Measurements from ENCODE around the gene TUT4.

TUT4 gene

DNA sequence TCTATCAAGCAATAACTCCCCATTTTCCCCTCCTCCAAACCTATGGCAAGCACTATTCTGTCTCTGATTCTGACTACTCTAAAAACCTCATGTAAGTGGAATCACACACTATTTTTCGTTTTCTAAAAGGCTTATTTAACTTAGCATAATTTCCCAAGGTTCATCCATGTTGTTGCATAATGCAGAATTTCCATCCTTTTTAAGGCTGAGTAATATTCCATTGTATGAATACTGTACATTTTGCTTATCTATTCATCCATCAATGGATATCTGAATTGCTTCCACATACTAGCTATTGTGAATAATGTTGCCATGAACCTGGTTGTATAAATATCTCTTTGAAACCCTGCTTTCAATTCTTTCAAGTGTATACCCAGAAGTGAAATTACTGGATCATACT is 48.2 kb downstream of the TUT4 start:
- no peak overlapping the region for H4K91ac ChIP-seq (ENCODE audit: low read depth, low read length)
- no peak overlapping the region for H3K14ac ChIP-seq (ENCODE audit: low read length)
- no peak overlapping the region for H3K18ac ChIP-seq (ENCODE audit: low read length)
- H3K79me2 ChIP-seq (ENCODE audit: control insufficient read depth, insufficient read depth, low read length, poor library complexity): no peaks in the 10 kb centered on the region
- no peak for DNase-seq
- H3K23ac ChIP-seq (ENCODE audit: low read length): no peak overlapping the region
- no peak overlapping the region for H3K9ac ChIP-seq (ENCODE audit: low read length)
- no peak overlapping the region for H3K4ac ChIP-seq (ENCODE audit: low read depth, low read length)
- no peaks in the 10 kb centered on the region for H3K27me3 ChIP-seq (ENCODE audit: insufficient read depth, low read length)
- no peak overlapping the region for H4K8ac ChIP-seq (ENCODE audit: low read depth, low read length)
- H3K79me1 ChIP-seq (ENCODE audit: low read length): no peaks in the 10 kb centered on the region
- no peak overlapping the region for H2AFZ ChIP-seq (ENCODE audit: insufficient read depth, low read length, poor library complexity)
- no peak overlapping the region for H2BK5ac ChIP-seq (ENCODE audit: low read depth, low read length, poor library complexity)
- no peaks in the 10 kb centered on the region for H3K4me1 ChIP-seq (ENCODE audit: control insufficient read depth in 1 of 2, insufficient read depth in 2 of 2, low read length in 2 of 2)
- H3K27ac ChIP-seq (ENCODE audit: low read depth, low read length): no peak overlapping the region
- no peak overlapping the region for H2BK120ac ChIP-seq (ENCODE audit: insufficient read depth, low read length, poor library complexity)
- H4K12ac ChIP-seq (ENCODE audit: low read depth, low read length): no peak overlapping the region
- H2AK5ac ChIP-seq (ENCODE audit: low read length): no peak overlapping the region
- H3K4me3 ChIP-seq (ENCODE audit: low read depth, low read length): no peak overlapping the region
- H3K4me2 ChIP-seq (ENCODE audit: low read length): no peak overlapping the region
- no CpG with 5 or more reads among the region's 1 CpG for WGBS (ENCODE audit: extremely low coverage, insufficient coverage, insufficient read length)
- no peak overlapping the region for H2BK12ac ChIP-seq (ENCODE audit: low read length)
- H3K9me3 ChIP-seq (ENCODE audit: insufficient read depth, low read depth, low read length): no peaks in the 10 kb centered on the region
- peaks cover 0 to 4% of the 10 kb centered on the region in 2 experiments for H3K36me3 ChIP-seq (ENCODE audit: control insufficient read depth in 1 of 2, insufficient read depth in 2 of 2, low read length in 2 of 2)

- Histone ChIP-seq H4K12ac (ENCODE audit: low read depth, low read length) (no peak overlapping the region), H3K4ac (ENCODE audit: low read depth, low read length) (no peak overlapping the region), H3K9ac (ENCODE audit: low read length) (no peak overlapping the region), H3K14ac (ENCODE audit: low read length) (no peak overlapping the region), H2BK120ac (ENCODE audit: insufficient read depth, low read length, poor library complexity) (no peak overlapping the region), H2AK5ac (ENCODE audit: low read length) (no peak overlapping the region), H4K8ac (ENCODE audit: low read depth, low read length) (no peak overlapping the region), H2AFZ (ENCODE audit: insufficient read depth, low read length, poor library complexity) (no peak overlapping the region), H3K27ac (ENCODE audit: low read depth, low read length) (no peak overlapping the region), H3K79me1 (ENCODE audit: low read length) (no peaks in the 10 kb centered on the region), H2BK12ac (ENCODE audit: low read length) (no peak overlapping the region), H3K4me2 (ENCODE audit: low read length) (no peak overlapping the region), H3K9me3 (ENCODE audit: insufficient read depth, low read depth, low read length) (no peaks in the 10 kb centered on the region), H3K36me3 (ENCODE audit: control insufficient read depth in 1 of 2, insufficient read depth in 2 of 2, low read length in 2 of 2) (peaks cover 0 to 4% of the 10 kb centered on the region in 2 experiments), H3K23ac (ENCODE audit: low read length) (no peak overlapping the region), H4K91ac (ENCODE audit: low read depth, low read length) (no peak overlapping the region), H2BK5ac (ENCODE audit: low read depth, low read length, poor library complexity) (no peak overlapping the region), H3K4me1 (ENCODE audit: control insufficient read depth in 1 of 2, insufficient read depth in 2 of 2, low read length in 2 of 2) (no peaks in the 10 kb centered on the region), H3K79me2 (ENCODE audit: control insufficient read depth, insufficient read depth, low read length, poor library complexity) (no peaks in the 10 kb centered on the region), H3K4me3 (ENCODE audit: low read depth, low read length) (no peak overlapping the region), H3K27me3 (ENCODE audit: insufficient read depth, low read length) (no peaks in the 10 kb centered on the region), H3K18ac (ENCODE audit: low read length) (no peak overlapping the region)
- no peak for DNase-seq
Observed at GRCh38 chr1:52503706-52504105, 49.2 kb downstream of the TUT4 start.

DNA sequence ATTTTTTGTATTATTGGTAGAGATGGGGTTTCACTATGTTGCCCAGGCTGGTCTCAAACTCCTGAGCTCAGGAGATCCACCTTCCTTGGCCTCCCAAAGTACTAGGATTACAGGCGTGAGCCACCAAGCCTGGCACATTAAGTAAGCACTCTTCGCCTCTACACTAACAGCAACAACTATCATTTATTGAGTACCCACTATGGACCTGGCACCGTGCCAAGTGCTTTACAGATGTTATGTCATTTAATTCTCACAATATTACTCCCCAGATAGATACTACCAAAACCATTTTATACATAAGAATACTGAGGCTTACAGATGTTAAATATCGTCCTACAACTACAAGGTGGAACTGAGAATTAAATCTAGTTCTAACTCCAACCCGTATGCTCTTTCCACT is 50.1 kb downstream of the TUT4 start:
- Histone ChIP-seq H3K23ac (ENCODE audit: low read length) (no peak overlapping the region), H2BK5ac (ENCODE audit: low read depth, low read length, poor library complexity) (no peak overlapping the region), H3K36me3 (ENCODE audit: control insufficient read depth in 1 of 2, insufficient read depth in 2 of 2, low read length in 2 of 2) (peaks cover 0 to 4% of the 10 kb centered on the region in 2 experiments), H3K9me3 (ENCODE audit: insufficient read depth, low read depth, low read length) (no peaks in the 10 kb centered on the region), H3K79me1 (ENCODE audit: low read length) (no peaks in the 10 kb centered on the region), H2BK120ac (ENCODE audit: insufficient read depth, low read length, poor library complexity) (no peak overlapping the region), H3K4me3 (ENCODE audit: low read depth, low read length) (no peak overlapping the region), H3K18ac (ENCODE audit: low read length) (no peak overlapping the region), H2AK5ac (ENCODE audit: low read length) (no peak overlapping the region), H4K12ac (ENCODE audit: low read depth, low read length) (no peak overlapping the region), H3K4ac (ENCODE audit: low read depth, low read length) (no peak overlapping the region), H2BK12ac (ENCODE audit: low read length) (no peak overlapping the region), H4K91ac (ENCODE audit: low read depth, low read length) (no peak overlapping the region), H3K4me2 (ENCODE audit: low read length) (no peak overlapping the region), H3K27me3 (ENCODE audit: insufficient read depth, low read length) (no peaks in the 10 kb centered on the region), H3K27ac (ENCODE audit: low read depth, low read length) (no peak overlapping the region), H3K4me1 (ENCODE audit: control insufficient read depth in 1 of 2, insufficient read depth in 2 of 2, low read length in 2 of 2) (no peaks in the 10 kb centered on the region), H3K14ac (ENCODE audit: low read length) (no peak overlapping the region), H4K8ac (ENCODE audit: low read depth, low read length) (no peak overlapping the region), H2AFZ (ENCODE audit: insufficient read depth, low read length, poor library complexity) (no peak overlapping the region), H3K79me2 (ENCODE audit: control insufficient read depth, insufficient read depth, low read length, poor library complexity) (no peaks in the 10 kb centered on the region), H3K9ac (ENCODE audit: low read length) (no peak overlapping the region)
- WGBS (ENCODE audit: extremely low coverage, insufficient coverage, insufficient read length): no CpG with 5 or more reads among the region's 5 CpGs
- no peak for DNase-seq

- no CpG with 5 or more reads among the region's 2 CpGs for WGBS (ENCODE audit: extremely low coverage, insufficient coverage, insufficient read length)
Observed at GRCh38 chr1:52487632-52488031, 65.3 kb downstream of the TUT4 start.

More at GRCh38 chr1:52487632-52488031, 65.3 kb downstream of the TUT4 start:
- H3K79me1 ChIP-seq (ENCODE audit: low read length): no peaks in the 10 kb centered on the region
- H3K14ac ChIP-seq (ENCODE audit: low read length): no peak overlapping the region
- H2AK5ac ChIP-seq (ENCODE audit: low read length): no peak overlapping the region
- H4K12ac ChIP-seq (ENCODE audit: low read depth, low read length): no peak overlapping the region
- H2AFZ ChIP-seq (ENCODE audit: insufficient read depth, low read length, poor library complexity): no peak overlapping the region
- no peak overlapping the region for H2BK120ac ChIP-seq (ENCODE audit: insufficient read depth, low read length, poor library complexity)
- no peak overlapping the region for H4K8ac ChIP-seq (ENCODE audit: low read depth, low read length)
- H3K79me2 ChIP-seq (ENCODE audit: control insufficient read depth, insufficient read depth, low read length, poor library complexity): no peaks in the 10 kb centered on the region
- H3K9ac ChIP-seq (ENCODE audit: low read length): no peak overlapping the region
- no peaks in the 10 kb centered on the region for H3K4me1 ChIP-seq (ENCODE audit: control insufficient read depth in 1 of 2, insufficient read depth in 2 of 2, low read length in 2 of 2)
- H3K4ac ChIP-seq (ENCODE audit: low read depth, low read length): no peak overlapping the region
- no peaks in the 10 kb centered on the region for H3K9me3 ChIP-seq (ENCODE audit: insufficient read depth, low read depth, low read length)
- H3K4me3 ChIP-seq (ENCODE audit: low read depth, low read length): no peak overlapping the region
- H3K27ac ChIP-seq (ENCODE audit: low read depth, low read length): no peak overlapping the region
- no peak overlapping the region for H3K4me2 ChIP-seq (ENCODE audit: low read length)
- no peaks in the 10 kb centered on the region for H3K27me3 ChIP-seq (ENCODE audit: insufficient read depth, low read length)
- peaks cover 0 to 4% of the 10 kb centered on the region in 2 experiments for H3K36me3 ChIP-seq (ENCODE audit: control insufficient read depth in 1 of 2, insufficient read depth in 2 of 2, low read length in 2 of 2)
- no peak overlapping the region for H4K91ac ChIP-seq (ENCODE audit: low read depth, low read length)
- DNase-seq: no peak
- H2BK5ac ChIP-seq (ENCODE audit: low read depth, low read length, poor library complexity): no peak overlapping the region
- no peak overlapping the region for H2BK12ac ChIP-seq (ENCODE audit: low read length)
- H3K18ac ChIP-seq (ENCODE audit: low read length): no peak overlapping the region
- H3K23ac ChIP-seq (ENCODE audit: low read length): no peak overlapping the region

Data from trophoblast cell (in vitro differentiated cells and primary cell).